ENCODE measurements around the gene XPO6. TPM values are rescaled to one million over a fixed set of nuclear protein-coding genes. Genes with fewer than 3 reads are reported as not detected.
A peak's percentile ranks its signal among the peaks of the same experiment; 100 is the strongest.

The XPO6 gene
- total RNA-seq, 1 donor from 2014 or later, result 155 TPM

DNA sequence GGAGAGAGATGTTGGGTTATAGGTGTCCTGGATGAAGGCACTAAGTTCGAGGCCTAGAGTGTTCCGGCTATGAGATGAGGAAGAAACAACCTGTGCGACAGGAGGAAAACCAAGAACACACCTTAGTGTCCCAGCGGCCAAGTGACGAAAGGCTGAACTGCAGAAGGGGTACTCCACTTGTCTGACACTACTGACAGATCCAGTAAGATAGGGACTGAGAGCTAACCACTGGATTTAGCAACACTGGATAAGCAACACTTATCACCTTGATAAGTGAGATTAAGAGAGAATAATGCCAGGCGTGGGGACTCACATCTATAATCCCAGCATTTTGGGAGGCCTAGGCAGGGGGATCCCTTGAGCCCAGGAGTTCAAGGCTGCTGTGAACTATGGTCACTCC is 7.1 kb downstream of the XPO6 start:
- H3K27me3 Mint-ChIP-seq (ENCODE audit: unreplicated experiment), result no peaks in the 10 kb centered on the region

DNA sequence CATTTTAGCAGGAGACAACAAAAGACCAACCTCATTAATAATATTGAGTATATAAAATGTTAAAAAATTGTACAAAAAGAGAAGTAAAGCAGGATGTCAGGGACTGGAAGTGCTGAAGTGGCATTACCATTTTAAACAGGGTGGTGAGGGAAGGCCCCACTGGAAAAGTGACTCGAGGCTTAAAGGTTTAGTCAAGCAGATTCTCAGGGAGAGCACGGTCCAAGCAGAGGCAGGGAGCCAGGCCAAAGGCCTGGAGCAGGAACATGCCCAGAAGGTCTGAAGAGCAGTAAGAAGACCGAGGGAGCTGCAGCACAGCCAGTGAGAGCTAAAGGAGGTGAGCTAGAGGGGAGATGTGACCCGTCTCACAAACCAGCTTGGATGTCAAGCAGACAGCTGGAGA is 7.6 kb downstream of the XPO6 start:
- H3K4me1 Mint-ChIP-seq (ENCODE audit: unreplicated experiment), result peaks cover 6% of the 10 kb centered on the region
- H3K9me3 Mint-ChIP-seq (ENCODE audit: unreplicated experiment), result no peaks in the 10 kb centered on the region
- no peak overlapping the region for H3K27ac Mint-ChIP-seq (ENCODE audit: unreplicated experiment)
- H3K36me3 Mint-ChIP-seq (ENCODE audit: low read depth, unreplicated experiment), result peaks cover 16% of the 10 kb centered on the region
- no peak overlapping the region for H3K4me3 Mint-ChIP-seq (ENCODE audit: unreplicated experiment)
- no peaks in the 10 kb centered on the region for H3K27me3 Mint-ChIP-seq (ENCODE audit: unreplicated experiment)
- no peak for TF ChIP-seq CTCF (IDR thresholded peaks at IDR 0.05; ENCODE audit: unreplicated experiment)
- DNase-seq (ENCODE audit: low spot score), result no peak

More for the DNA sequence above, 7.1 kb downstream of the XPO6 start:
- DNase-seq (ENCODE audit: low spot score), result no peak
- Mint-ChIP-seq H3K27ac (ENCODE audit: unreplicated experiment) (no peak overlapping the region), H3K4me3 (ENCODE audit: unreplicated experiment) (no peak overlapping the region), H3K9me3 (ENCODE audit: unreplicated experiment) (no peaks in the 10 kb centered on the region), H3K4me1 (ENCODE audit: unreplicated experiment) (peaks cover 6% of the 10 kb centered on the region), H3K36me3 (ENCODE audit: low read depth, unreplicated experiment) (peaks cover 16% of the 10 kb centered on the region)
- no peak for TF ChIP-seq CTCF (IDR thresholded peaks at IDR 0.05; ENCODE audit: unreplicated experiment)

DNA sequence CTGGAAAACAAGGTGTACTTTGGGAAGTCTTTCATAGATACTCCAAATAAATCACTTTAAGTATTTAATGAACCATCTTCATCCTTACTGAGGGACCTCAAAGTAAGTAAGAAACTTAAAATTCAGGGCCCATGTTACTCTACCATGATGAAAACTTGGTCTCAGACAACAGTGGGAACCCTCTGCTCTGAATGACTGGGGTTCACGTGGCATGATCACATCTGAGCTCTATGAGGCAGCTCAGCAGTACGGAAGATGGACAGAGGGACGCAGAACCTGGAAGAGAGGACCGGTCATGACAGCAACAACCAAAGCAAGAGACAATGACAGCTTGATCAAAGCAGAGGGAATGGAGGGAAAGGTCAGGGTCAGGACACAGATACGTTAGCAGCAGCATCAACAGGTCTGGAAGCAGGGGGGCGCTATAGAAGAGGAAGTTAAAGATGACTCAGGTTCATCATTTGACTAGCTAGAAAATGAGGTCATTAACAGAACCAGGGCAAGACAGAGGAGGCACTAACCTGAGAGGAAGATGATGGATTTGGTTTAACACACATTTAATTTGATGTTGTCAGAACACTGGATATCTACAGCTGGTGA is 9.5 kb downstream of the XPO6 start:
- H3K4me1 Mint-ChIP-seq (ENCODE audit: unreplicated experiment), result peaks cover 3% of the 10 kb centered on the region
- DNase-seq (ENCODE audit: low spot score), result no peak
- no peaks in the 10 kb centered on the region for H3K9me3 Mint-ChIP-seq (ENCODE audit: unreplicated experiment)
- TF ChIP-seq CTCF (IDR thresholded peaks at IDR 0.05; ENCODE audit: unreplicated experiment), result no peak
- H3K27me3 Mint-ChIP-seq (ENCODE audit: unreplicated experiment), result no peaks in the 10 kb centered on the region
- H3K27ac Mint-ChIP-seq (ENCODE audit: unreplicated experiment), result no peak overlapping the region
- H3K36me3 Mint-ChIP-seq (ENCODE audit: low read depth, unreplicated experiment), result peaks cover 16% of the 10 kb centered on the region
- H3K4me3 Mint-ChIP-seq (ENCODE audit: unreplicated experiment), result peak overlapping the region; percentile 17

DNA sequence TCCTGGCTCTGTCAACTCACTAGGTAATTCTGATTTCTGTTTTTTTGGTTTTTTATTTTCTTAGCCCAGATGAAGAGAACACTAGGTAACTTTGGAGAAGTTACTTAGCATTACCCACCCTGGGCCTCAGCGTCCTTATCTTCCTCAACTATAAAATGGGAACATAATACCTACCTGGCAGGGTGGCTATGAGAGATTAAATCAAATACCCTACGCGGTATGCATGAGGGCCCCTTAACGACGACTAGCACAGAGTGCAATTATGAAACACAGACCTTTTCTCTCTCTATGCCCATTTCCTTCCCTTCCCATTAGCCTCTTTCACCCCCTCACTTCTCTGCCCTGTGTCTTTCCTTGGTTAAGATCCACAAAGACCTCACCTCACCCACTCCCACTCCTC is 11.1 kb downstream of the XPO6 start:
- Mint-ChIP-seq H3K4me3 (ENCODE audit: unreplicated experiment) (no peak overlapping the region), H3K27ac (ENCODE audit: unreplicated experiment) (no peak overlapping the region), H3K27me3 (ENCODE audit: unreplicated experiment) (peaks cover 1% of the 10 kb centered on the region), H3K4me1 (ENCODE audit: unreplicated experiment) (peaks cover 15% of the 10 kb centered on the region), H3K9me3 (ENCODE audit: unreplicated experiment) (no peaks in the 10 kb centered on the region), H3K36me3 (ENCODE audit: low read depth, unreplicated experiment) (peaks cover 19% of the 10 kb centered on the region)
- no peak for DNase-seq (ENCODE audit: low spot score)
- TF ChIP-seq CTCF (IDR thresholded peaks at IDR 0.05; ENCODE audit: unreplicated experiment), result no peak

DNA sequence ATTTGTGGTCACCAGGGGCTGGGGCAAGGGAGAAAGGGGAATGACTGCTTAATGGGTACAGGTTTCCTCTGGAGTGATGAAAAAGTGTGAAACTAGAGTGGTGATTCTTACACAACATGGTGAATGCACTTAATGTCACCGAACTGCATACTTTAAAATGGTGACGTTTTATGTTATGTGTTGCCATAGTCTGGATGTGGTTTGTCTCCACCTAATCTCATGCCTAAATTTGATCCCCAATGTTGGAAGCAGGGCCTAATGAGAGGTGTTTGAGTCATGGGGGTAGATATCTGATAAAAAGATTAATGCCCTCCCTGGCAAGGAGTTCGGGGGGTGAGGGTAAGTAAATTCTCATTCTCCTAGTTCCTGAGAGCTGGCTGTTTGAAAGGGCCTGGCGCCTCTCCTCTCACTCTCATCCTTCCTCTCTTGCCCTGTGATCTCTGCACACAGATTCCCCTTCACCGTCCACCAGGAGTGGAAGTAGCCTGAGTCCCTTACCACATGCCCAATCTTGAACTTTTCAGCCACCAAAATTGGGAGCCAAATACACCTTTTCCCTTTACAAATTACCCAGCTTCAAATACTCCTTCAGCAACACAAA is 15.3 kb downstream of the XPO6 start:
- TF ChIP-seq CTCF (IDR thresholded peaks at IDR 0.05; ENCODE audit: unreplicated experiment), result no peak

More for the DNA sequence above, 15.3 kb downstream of the XPO6 start:
- no peaks in the 10 kb centered on the region for H3K9me3 Mint-ChIP-seq (ENCODE audit: unreplicated experiment)
- H3K27me3 Mint-ChIP-seq (ENCODE audit: unreplicated experiment), result peaks cover 1% of the 10 kb centered on the region
- H3K4me1 Mint-ChIP-seq (ENCODE audit: unreplicated experiment), result peaks cover 24% of the 10 kb centered on the region
- H3K27ac Mint-ChIP-seq (ENCODE audit: unreplicated experiment), result peak overlapping the region; percentile 24
- peaks cover 21% of the 10 kb centered on the region for H3K36me3 Mint-ChIP-seq (ENCODE audit: low read depth, unreplicated experiment)
- no peak overlapping the region for H3K4me3 Mint-ChIP-seq (ENCODE audit: unreplicated experiment)
- DNase-seq (ENCODE audit: low spot score), result no peak
